ENCODE results near the gene AGAP6. TPM values are rescaled to one million over a fixed set of nuclear protein-coding genes. Genes with fewer than 3 reads are reported as not detected.
"Not testable (repeated sequence)": the region's sequence is repeated elsewhere in the genome, so short reads cannot be mapped to it uniquely, and the experiment has no call there.

AGAP6 gene
- polyA plus RNA-seq, 1 experiment, result 10.5 TPM

GRCh38 chr10:50055494-50056292, 67.5 kb downstream of the AGAP6 start:
- DNase-seq (ENCODE audit: low read depth); H3K27me3 ChIP-seq (ENCODE audit: control insufficient read depth, insufficient read depth, low read length); H3K4me3 ChIP-seq (ENCODE audit: low read depth, low read length); POLR2A ChIA-PET; CTCF ChIA-PET; H3K36me3 ChIP-seq (ENCODE audit: control insufficient read depth, insufficient read depth, low read length): not testable (repeated sequence)

DNA sequence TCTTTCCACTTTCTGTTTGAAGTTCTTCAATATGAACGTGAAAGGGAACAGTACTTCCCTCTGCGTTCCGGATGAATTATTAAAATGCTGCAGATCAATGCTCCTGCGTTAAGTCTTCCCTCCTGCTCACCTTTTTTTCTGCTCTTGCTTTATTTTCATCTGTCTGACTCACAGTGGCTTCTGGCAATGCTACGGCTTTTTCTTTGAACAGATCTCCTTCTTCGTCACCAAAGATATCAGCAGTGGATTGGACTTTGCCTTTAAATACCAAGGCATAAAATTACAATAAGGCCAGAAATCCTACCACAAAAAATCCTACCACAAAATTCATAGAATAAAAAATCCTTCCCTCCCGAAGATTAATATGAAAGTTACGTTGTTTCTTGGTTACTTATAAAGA, 68.4 kb downstream of the AGAP6 start:
- H3K4me3 ChIP-seq (ENCODE audit: low read depth, low read length); CTCF ChIA-PET; H3K36me3 ChIP-seq (ENCODE audit: control insufficient read depth, insufficient read depth, low read length); H3K27me3 ChIP-seq (ENCODE audit: control insufficient read depth, insufficient read depth, low read length); DNase-seq (ENCODE audit: low read depth); POLR2A ChIA-PET: not testable (repeated sequence)

GRCh38 chr10:50058727-50059126, 70.5 kb downstream of the AGAP6 start:
- H3K27me3 ChIP-seq (ENCODE audit: control insufficient read depth, insufficient read depth, low read length); DNase-seq (ENCODE audit: low read depth); POLR2A ChIA-PET; H3K36me3 ChIP-seq (ENCODE audit: control insufficient read depth, insufficient read depth, low read length); CTCF ChIA-PET; H3K4me3 ChIP-seq (ENCODE audit: low read depth, low read length): not testable (repeated sequence)

DNA sequence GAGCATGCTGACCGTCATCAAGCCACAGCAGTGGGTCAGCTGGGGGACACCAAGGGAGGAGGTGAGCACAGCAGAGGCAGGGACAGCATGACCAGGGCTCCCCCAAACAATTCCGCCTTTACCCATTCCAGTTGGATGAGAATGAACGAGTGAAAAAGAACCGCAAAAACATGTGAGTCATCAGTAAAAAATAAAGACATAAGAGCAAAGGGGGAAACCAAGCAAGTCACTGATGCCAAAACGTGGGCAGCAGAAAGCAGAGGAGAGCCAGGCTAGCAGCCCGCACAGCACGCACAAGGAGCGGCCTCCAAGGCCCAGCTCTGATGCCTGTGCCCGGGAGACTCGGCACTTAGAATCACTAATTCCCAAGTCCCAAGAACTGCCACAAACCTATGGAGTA, 71.7 kb downstream of the AGAP6 start:
- H3K36me3 ChIP-seq (ENCODE audit: control insufficient read depth, insufficient read depth, low read length); DNase-seq (ENCODE audit: low read depth); H3K4me3 ChIP-seq (ENCODE audit: low read depth, low read length); CTCF ChIA-PET; POLR2A ChIA-PET; H3K27me3 ChIP-seq (ENCODE audit: control insufficient read depth, insufficient read depth, low read length): not testable (repeated sequence)

Small RNA genes within 50 kb of the gene (small RNA-seq; reads per million reads assigned to genes)
- gene RNA5SP317 (ENCODE audit: insufficient read length, low read depth, low replicate concordance) (not detected), gene SNORA74C-2 (ENCODE audit: insufficient read length, low read depth, low replicate concordance) (not detected)

Other genes starting within 250 kb of the AGAP6 start
- 0.11 and 0.16 TPM in 2 replicates for gene OGDHL, start 226.1 kb upstream of the AGAP6 start, polyA plus RNA-seq (2011; rRNA removed)
- 8.1 and 12.4 TPM in 2 replicates for gene PARG, start 46.4 kb upstream of the AGAP6 start, polyA plus RNA-seq (2011; rRNA removed)
- 11.4 and 16.2 TPM in 2 replicates for gene TIMM23B, start 46.4 kb upstream of the AGAP6 start, polyA plus RNA-seq (2011; rRNA removed)
- 28.4 and 38.1 TPM in 2 replicates for gene WASHC2A, start 79.5 kb downstream of the AGAP6 start, polyA plus RNA-seq (2011; rRNA removed)